H1 (cell line): ENCODE measurements around the gene LRCH1. TPM values are rescaled to one million over a fixed set of nuclear protein-coding genes. Genes with fewer than 3 reads are reported as not detected.

Experiments
- CTCF ChIA-PET: fragments of 300-600 bp; sonication (Branson Sonifier 250); formaldehyde crosslinking; loops from one replicate; lab custom pipeline; 2021; ENCODE audit not compliant: partially characterized antibody; lab: Charles Lee
- POLR2A ChIA-PET: fragments of 300-600 bp; sonication (Branson Sonifier 250); formaldehyde crosslinking; loops from one replicate; lab custom pipeline; 2021; ENCODE audit warnings: inconsistent platforms; ENCODE audit not compliant: partially characterized antibody; lab: Charles Lee
- DNase-seq, 2 experiments: peaks; one replicate each; pipeline versions ENCODE4 v3.0.0 to v3.0.0-alpha.2; 2010 to 2022; ENCODE audit warnings: low spot score in 2 of 2, low read depth in 1 of 2, mixed read lengths in 1 of 2
- FAIRE-seq: peaks from 2 replicates; lab custom pipeline; 2011; peaks lifted over from hg19 to GRCh38; lab: Jason Lieb, UNC
- H2AFZ ChIP-seq: 2 replicates; pipeline ENCODE4 v1.8.1; 2012; ENCODE audit warnings: low read length, inconsistent platforms
- H2AK5ac ChIP-seq: 2 replicates; pipeline ENCODE4 v1.6.1; 2013; ENCODE audit warnings: low read depth, low read length
- H2BK120ac ChIP-seq: replicated peaks from 2 replicates; pipeline ENCODE3; 2013; ENCODE audit warnings: low read depth, low read length, inconsistent platforms
- H2BK12ac ChIP-seq: 2 replicates; pipeline ENCODE4 v1.6.1; 2013; ENCODE audit warnings: low read depth, low read length
- H2BK15ac ChIP-seq: 2 replicates; pipeline ENCODE4 v1.6.1; 2013; ENCODE audit warnings: low read length
- H2BK20ac ChIP-seq: 2 replicates; pipeline ENCODE4 v1.6.1; 2013; ENCODE audit warnings: low read length
- H2BK5ac ChIP-seq: 2 replicates; pipeline ENCODE4 v1.6.1; 2013; ENCODE audit warnings: low read depth, low read length
- H3K14ac ChIP-seq: 2 replicates; pipeline ENCODE4 v1.6.1; 2013; ENCODE audit warnings: inconsistent platforms; ENCODE audit not compliant: insufficient read length
- H3K18ac ChIP-seq: 2 replicates; pipeline ENCODE4 v1.6.1; 2013; ENCODE audit warnings: low read length; ENCODE audit errors: extremely low read depth
- H3K23ac ChIP-seq: 2 replicates; pipeline ENCODE4 v1.6.1; 2013; ENCODE audit warnings: inconsistent platforms; ENCODE audit not compliant: insufficient read length
- H3K23me2 ChIP-seq: 2 replicates; pipeline ENCODE4 v1.6.1; 2013; ENCODE audit warnings: low read depth, low read length
- H3K27ac ChIP-seq: 2 replicates; pipeline ENCODE4 v1.6.1; 2011; ENCODE audit warnings: low read depth, low read length, inconsistent platforms
- H3K27me3 ChIP-seq, 4 experiments: replicated peaks in 1 of 4; 1 replicate in 1 of 4; 2 replicates in 3 of 4; pipeline versions ENCODE4 v1.6.1 to v1.8.1; 2011 to 2013; ENCODE audit warnings: low read length in 3 of 4, mild to moderate bottlenecking in 3 of 4, inconsistent platforms in 2 of 4, mixed read lengths in 2 of 4, moderate library complexity in 1 of 4; ENCODE audit not compliant: control insufficient read depth in 3 of 4, insufficient read depth in 3 of 4; ENCODE audit errors: extremely low read depth in 1 of 4
- H3K36me3 ChIP-seq, 4 experiments: 2 replicates each; pipeline versions ENCODE4 v1.6.1 to v1.8.1; 2011 to 2013; ENCODE audit warnings: mild to moderate bottlenecking in 4 of 4, low read length in 3 of 4, moderate library complexity in 2 of 4, control low read depth in 1 of 4, inconsistent platforms in 1 of 4; ENCODE audit not compliant: insufficient read depth in 4 of 4, control insufficient read depth in 2 of 4
- H3K4ac ChIP-seq: replicated peaks from 2 replicates; pipeline ENCODE3; 2013; ENCODE audit warnings: low read length, low read depth, mixed read lengths, inconsistent platforms; ENCODE audit not compliant: insufficient read length
- H3K4me1 ChIP-seq, 4 experiments: replicated peaks in 1 of 4; 1 replicate in 1 of 4; 2 replicates in 3 of 4; pipeline versions ENCODE4 v1.6.1 to v1.8.1; 2011 to 2013; ENCODE audit warnings: low read length in 3 of 4, inconsistent platforms in 2 of 4, mixed read lengths in 1 of 4; ENCODE audit not compliant: insufficient read depth in 4 of 4, control insufficient read depth in 3 of 4
- H3K4me2 ChIP-seq, 2 experiments: 2 replicates each; pipeline versions ENCODE4 v1.6.1 to v1.8.1; 2011 to 2013; ENCODE audit warnings: low read depth in 2 of 2, low read length in 2 of 2, control low read depth in 1 of 2, inconsistent platforms in 1 of 2, mild to moderate bottlenecking in 1 of 2; ENCODE audit not compliant: insufficient read depth in 1 of 2
- H3K4me3 ChIP-seq, 4 experiments: fragments of 200-600, 300-600 bp in 1 of 4; sonication (generic), shearing (Covaris generic), sonication (Bioruptor Twin) in 1 of 4; 2 replicates each; pipeline versions ENCODE4 v1.5.1 to v1.8.1; 2011 to 2016; ENCODE audit warnings: low read length in 4 of 4, low read depth in 3 of 4, control low read depth in 2 of 4, inconsistent platforms in 2 of 4, mild to moderate bottlenecking in 2 of 4, mixed read lengths in 1 of 4, moderate library complexity in 1 of 4; ENCODE audit not compliant: insufficient read depth in 2 of 4; ENCODE audit errors: extremely low read depth in 1 of 4
- H3K56ac ChIP-seq: replicated peaks from 2 replicates; pipeline ENCODE3; 2013; ENCODE audit warnings: low read depth, mild to moderate bottlenecking, mixed read lengths, low read length, inconsistent platforms; ENCODE audit not compliant: insufficient read length
- H3K79me1 ChIP-seq: 2 replicates; pipeline ENCODE4 v1.6.1; 2013; ENCODE audit warnings: low read depth, low read length, control low read depth
- H3K79me2 ChIP-seq, 2 experiments: 2 replicates each; pipeline versions ENCODE4 v1.6.1 to v1.8.1; 2012 to 2013; ENCODE audit warnings: low read length in 2 of 2, mild to moderate bottlenecking in 2 of 2, inconsistent platforms in 1 of 2; ENCODE audit not compliant: insufficient read depth in 2 of 2, control insufficient read depth in 1 of 2
- H3K9ac ChIP-seq, 4 experiments: replicated peaks in 1 of 4; 1 replicate in 1 of 4; 2 replicates in 3 of 4; pipeline versions ENCODE4 v1.6.1 to v1.8.1; 2011 to 2013; ENCODE audit warnings: low read depth in 3 of 4, low read length in 3 of 4, control low read depth in 2 of 4, mild to moderate bottlenecking in 2 of 4, moderate library complexity in 2 of 4, inconsistent platforms in 1 of 4; ENCODE audit errors: extremely low read depth in 1 of 4
- H3K9me3 ChIP-seq, 2 experiments: 2 replicates each; pipeline versions ENCODE4 v1.6.1 to v1.8.1; 2012 to 2013; ENCODE audit warnings: mild to moderate bottlenecking in 2 of 2, moderate library complexity in 2 of 2, control low read depth in 1 of 2, inconsistent platforms in 1 of 2, low read depth in 1 of 2, low read length in 1 of 2, mixed read lengths in 1 of 2; ENCODE audit not compliant: insufficient read depth in 2 of 2
- H4K20me1 ChIP-seq, 2 experiments: replicated peaks in 1 of 2; 2 replicates each; pipeline versions ENCODE3 to v1.8.1; 2011 to 2013; ENCODE audit warnings: inconsistent platforms in 2 of 2, low read length in 2 of 2, mild to moderate bottlenecking in 1 of 2; ENCODE audit not compliant: insufficient read depth in 2 of 2, control insufficient read depth in 1 of 2
- H4K5ac ChIP-seq: 2 replicates; pipeline ENCODE4 v1.6.1; 2013; ENCODE audit warnings: low read length, low read depth, mixed read lengths, inconsistent platforms; ENCODE audit not compliant: insufficient read length
- H4K8ac ChIP-seq: 2 replicates; pipeline ENCODE4 v1.8.0; 2013; ENCODE audit warnings: mild to moderate bottlenecking, moderate library complexity, low read length, inconsistent platforms; ENCODE audit not compliant: insufficient read depth; ENCODE audit errors: extremely low read depth
- H4K91ac ChIP-seq: replicated peaks from 2 replicates; pipeline ENCODE3; 2013; ENCODE audit warnings: low read length, mixed read lengths, inconsistent platforms; ENCODE audit not compliant: insufficient read length
- CREB1 ChIP-seq: IDR thresholded peaks from 2 replicates; pipeline ENCODE4 v1.6.1; 2012; ENCODE audit warnings: inconsistent platforms
- RNF2 ChIP-seq: fragments of 200-900, 300-1000 bp; sonication (generic); IDR thresholded peaks from 2 replicates; pipeline ENCODE4 v1.7.1; 2016; ENCODE audit warnings: borderline replicate concordance, low read depth, mild to moderate bottlenecking, antibody characterized with exemption, low read length; ENCODE audit not compliant: poor library complexity, severe bottlenecking; ENCODE audit errors: missing control alignments
- SIN3A ChIP-seq, 2 experiments: IDR thresholded peaks in 1 of 2; conservative IDR thresholded peaks in 1 of 2; 2 replicates each; pipeline ENCODE4 v1.6.1; 2011 to 2012; ENCODE audit warnings: low read length in 2 of 2, improper control_type of control experiment in 1 of 2, low read depth in 1 of 2, mild to moderate bottlenecking in 1 of 2
- SP2 ChIP-seq: IDR thresholded peaks from 2 replicates; pipeline ENCODE4 v1.6.1; 2012; ENCODE audit warnings: mild to moderate bottlenecking, low read length, inconsistent platforms
- WGBS, 2 experiments: shearing (Covaris generic) in 1 of 2; methylation state at CpG; one replicate each; pipeline versions ENCODE4 v1.1.6 to v1.1.7; 2013 to 2015; ENCODE audit warnings: low lambda C conversion rate in 2 of 2, mixed read lengths in 2 of 2, inconsistent platforms in 1 of 2, low coverage in 1 of 2, missing lambda C conversion rate in 1 of 2; ENCODE audit not compliant: insufficient replicate concordance in 2 of 2, insufficient coverage in 1 of 2, insufficient read length in 1 of 2; ENCODE audit errors: extremely low coverage in 1 of 2, missing lambda C conversion rate in 1 of 2; 5-methylcytosine and 5-hydroxymethylcytosine counted together
- polyA plus RNA-seq, 7 experiments: library from polyadenylated mRNA; depleted of rRNA in 3 of 7; stranded (reverse) in 5 of 7; unstranded in 2 of 7; fragments of >200 nt in 5 of 7; fragments of 200-250 nt in 2 of 7; gene quantifications; 1 replicate in 5 of 7; 2 replicates in 1 of 7; 4 replicates in 1 of 7; pipeline versions ENCODE4 v1.2.1 to v1.2.3, GENCODE V29; 2011 to 2013; ENCODE audit warnings: missing spikeins in 2 of 7, mixed read lengths in 2 of 7
- total RNA-seq: library from RNA; stranded (reverse); fragmentation: NEBNext Ultra II Directional; extraction: Animal tissue kit (Norgen Biotek cat#: 25700); gene quantifications from 2 replicates; pipeline ENCODE4 v1.2.1, GENCODE V29; 2021

Gene LRCH1
- total and polyA plus RNA-seq, 2 of the 8 experiments (the other 6 are each of a cell fraction or from before 2014, with no cell fraction given), result 3.0 to 10.1 TPM

DNA sequence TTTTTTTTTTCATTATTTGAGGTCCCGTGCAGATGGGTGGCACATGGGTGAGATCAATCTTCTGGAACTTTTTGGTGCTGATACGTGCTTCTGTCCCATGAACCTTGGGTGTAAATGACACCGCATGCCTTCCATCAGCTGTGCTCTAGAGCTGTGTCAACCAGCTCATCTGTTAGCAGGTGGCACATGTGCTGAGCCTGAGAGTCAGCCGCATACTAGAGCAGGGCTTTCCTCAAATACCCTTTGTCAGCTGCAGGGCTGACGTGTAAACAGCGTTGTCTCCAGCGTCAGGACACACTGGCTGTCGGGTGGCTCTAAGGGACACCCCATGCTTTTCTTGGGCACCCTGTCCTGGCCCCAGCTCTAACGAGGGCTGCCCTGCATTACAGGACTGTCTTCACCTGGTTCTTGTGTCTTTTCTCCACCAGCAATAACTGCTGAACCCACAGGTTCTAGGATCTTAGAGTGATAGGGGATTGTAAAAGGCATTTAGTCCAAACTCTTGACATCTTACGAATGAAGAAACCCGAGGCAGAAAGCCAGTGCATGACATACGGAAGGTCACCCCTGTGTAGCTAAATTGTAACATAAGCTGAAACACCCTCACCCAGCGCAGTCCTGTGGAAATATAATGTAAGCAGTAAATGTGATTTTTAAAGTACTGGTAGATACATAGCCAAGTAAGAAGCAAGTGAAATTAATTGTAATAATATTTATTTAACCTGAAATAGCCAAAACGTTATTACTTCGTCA is 119.5 kb downstream of the LRCH1 start:
- no peak for FAIRE-seq
- no peak for TF ChIP-seq CREB1
- TF ChIP-seq SIN3A (conservative IDR thresholded peaks at IDR 0.05 in 1 of 2, IDR thresholded peaks at IDR 0.05 in 1 of 2; ENCODE audit: low read depth in 1 of 2, low read length in 2 of 2), result no peak
- TF ChIP-seq RNF2, result no peak
- no peak for TF ChIP-seq SP2

More for the DNA sequence above, 119.5 kb downstream of the LRCH1 start:
- no peak for DNase-seq
- no peak overlapping the region for H3K4me3 ChIP-seq
- H3K14ac ChIP-seq, result no peak overlapping the region
- peaks cover 0 to 3% of the 10 kb centered on the region in 2 experiments for H4K20me1 ChIP-seq
- no peak overlapping the region for H4K5ac ChIP-seq
- H3K27me3 ChIP-seq, result no peaks in the 10 kb centered on the region
- no peak overlapping the region for H3K4ac ChIP-seq
- H3K23ac ChIP-seq, result no peak overlapping the region
- 91% methylated on average over 15 of the region's 15 CpGs; no CpG with 5 or more reads in 1 of the 2 experiments for WGBS, 2 experiments
- H3K18ac ChIP-seq, result no peak overlapping the region
- H4K8ac ChIP-seq, result no peak overlapping the region
- H2BK12ac ChIP-seq, result no peak overlapping the region
- H3K79me1 ChIP-seq, result peaks cover 2% of the 10 kb centered on the region
- H3K23me2 ChIP-seq, result no peaks in the 10 kb centered on the region
- no peak overlapping the region for H3K4me2 ChIP-seq
- ChIA-PET POLR2A (interaction anchor here (0.7 to 1.4 kb wide), 3 partner anchors 9 to 52 kb away, joined by 3 to 5 read pairs (median 3); no protein-coding TSS in a partner anchor), CTCF (interaction anchor here (1.0 kb wide), 1 partner anchor 10 kb away, joined by 3 read pairs; no protein-coding TSS in a partner anchor)
- no peaks in the 10 kb centered on the region for H3K79me2 ChIP-seq
- H3K4me1 ChIP-seq, result no peaks in the 10 kb centered on the region; a peak in 1 of 7 replicates
- no peak overlapping the region for H2BK5ac ChIP-seq
- H2AFZ ChIP-seq, result no peak overlapping the region
- no peak overlapping the region for H2BK15ac ChIP-seq
- no peak overlapping the region for H3K27ac ChIP-seq
- no peak overlapping the region for H3K56ac ChIP-seq
- no peak overlapping the region for H2BK20ac ChIP-seq
- H3K9me3 ChIP-seq, result no peaks in the 10 kb centered on the region
- no peak overlapping the region for H4K91ac ChIP-seq
- no peaks in the 10 kb centered on the region for H3K36me3 ChIP-seq
- no peak overlapping the region for H2BK120ac ChIP-seq
- no peak overlapping the region for H3K9ac ChIP-seq
- no peak overlapping the region for H2AK5ac ChIP-seq
